Skeletal muscle tissue (tissue), 4 donors: ENCODE results near the gene FAM219B. TPM values are rescaled to one million over a fixed set of nuclear protein-coding genes. Genes with fewer than 3 reads are reported as not detected.

Source experiments
- H3K27ac ChIP-seq: one replicate; pipeline ENCODE4 v1.7.0; 2013; ENCODE audit warnings: mild to moderate bottlenecking, low read depth, low read length, inconsistent platforms
- H3K27me3 ChIP-seq, 3 donors: one replicate each; pipeline ENCODE4 v1.7.0; 2013; ENCODE audit warnings: low read length in 3 of 3; ENCODE audit not compliant: control insufficient read depth in 3 of 3, insufficient read depth in 3 of 3
- H3K36me3 ChIP-seq, 3 donors: one replicate each; pipeline ENCODE4 v1.7.0; 2013; ENCODE audit warnings: low read length in 3 of 3; ENCODE audit not compliant: control insufficient read depth in 3 of 3, insufficient read depth in 3 of 3
- H3K4me1 ChIP-seq, 3 donors: one replicate each; pipeline ENCODE4 v1.7.0; 2013; ENCODE audit warnings: low read length in 3 of 3, mild to moderate bottlenecking in 3 of 3; ENCODE audit not compliant: control insufficient read depth in 3 of 3, insufficient read depth in 3 of 3
- H3K4me3 ChIP-seq, 3 donors: one replicate each; pipeline ENCODE4 v1.7.0; 2013; ENCODE audit warnings: low read length in 3 of 3
- H3K9ac ChIP-seq, 3 donors: one replicate each; pipeline ENCODE4 v1.7.0; 2013; ENCODE audit warnings: low read length in 3 of 3, mild to moderate bottlenecking in 3 of 3, moderate library complexity in 2 of 3, low read depth in 1 of 3
- H3K9me3 ChIP-seq, 3 donors: one replicate each; pipeline ENCODE4 v1.7.0; 2013; ENCODE audit warnings: low read length in 3 of 3; ENCODE audit not compliant: control insufficient read depth in 3 of 3
- total RNA-seq: library from RNA; depleted of rRNA; stranded (reverse); fragments of >200 nt; gene quantifications from one replicate; pipeline ENCODE4 v1.2.3, GENCODE V29; 2014
- donor health status: Osteomylitis.

Gene FAM219B
- total RNA-seq, 1 donor from 2014 or later = 33.4 TPM

DNA sequence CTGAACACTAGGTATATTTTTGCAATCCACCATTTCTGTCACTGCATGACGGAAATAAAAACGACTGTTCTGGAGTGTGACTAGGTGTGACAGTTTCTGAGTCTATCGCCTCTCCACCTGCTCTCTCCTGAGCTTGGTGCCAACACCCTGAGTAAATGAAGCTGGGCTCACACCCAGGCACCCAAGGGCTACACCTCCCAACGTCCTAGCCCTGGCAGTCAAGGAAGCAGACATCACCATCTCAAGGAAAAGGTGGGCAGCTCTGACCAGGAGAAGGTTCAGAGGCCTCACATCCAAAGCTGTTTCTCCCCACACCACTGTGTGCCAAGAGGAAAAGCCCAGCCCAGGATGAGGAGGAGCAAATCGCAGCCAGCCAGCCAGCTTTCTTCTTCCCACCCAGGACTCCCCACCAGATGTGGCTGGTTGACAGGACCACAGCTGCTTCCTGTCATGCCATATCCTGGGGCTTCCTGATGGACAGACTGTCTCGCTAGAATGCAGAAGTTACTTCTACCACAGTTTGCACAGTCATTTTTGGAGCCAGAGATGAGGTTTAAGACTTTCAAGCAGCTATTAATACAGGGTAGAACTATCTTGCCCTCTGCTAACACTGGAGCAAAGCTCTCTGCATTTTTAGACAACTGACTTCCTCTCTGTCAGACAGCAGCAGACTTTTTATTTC, 36.8 kb downstream of the FAM219B start:
- no peaks in the 10 kb centered on the region for H3K27me3 ChIP-seq
- H3K9ac ChIP-seq = peak overlapping the region; percentile 35 to 57 (median 45)
- H3K36me3 ChIP-seq = peaks cover 0 to 5% (median 3%) of the 10 kb centered on the region in 3 donors
- peak overlapping the region; percentile 57 for H3K27ac ChIP-seq
- H3K4me1 ChIP-seq = peaks cover 56 to 66% (median 57%) of the 10 kb centered on the region in 3 donors
- no peaks in the 10 kb centered on the region for H3K9me3 ChIP-seq
- H3K4me3 ChIP-seq = peak overlapping the region; percentile 11 to 49 (median 24)

- H3K9ac ChIP-seq = peak overlapping the region in 1 of 3 donors; percentile 35
- peaks cover 56 to 66% (median 57%) of the 10 kb centered on the region in 3 donors for H3K4me1 ChIP-seq
- peaks cover 0 to 5% (median 3%) of the 10 kb centered on the region in 3 donors for H3K36me3 ChIP-seq
- peak overlapping the region; percentile 57 for H3K27ac ChIP-seq
- no peaks in the 10 kb centered on the region for H3K9me3 ChIP-seq
- no peaks in the 10 kb centered on the region for H3K27me3 ChIP-seq
- peak overlapping the region in 2 of 3 donors; percentile 24 to 49 for H3K4me3 ChIP-seq
These were observed 37.3 kb downstream of the FAM219B start for GRCh38 chr15:74869372-74869725.

DNA sequence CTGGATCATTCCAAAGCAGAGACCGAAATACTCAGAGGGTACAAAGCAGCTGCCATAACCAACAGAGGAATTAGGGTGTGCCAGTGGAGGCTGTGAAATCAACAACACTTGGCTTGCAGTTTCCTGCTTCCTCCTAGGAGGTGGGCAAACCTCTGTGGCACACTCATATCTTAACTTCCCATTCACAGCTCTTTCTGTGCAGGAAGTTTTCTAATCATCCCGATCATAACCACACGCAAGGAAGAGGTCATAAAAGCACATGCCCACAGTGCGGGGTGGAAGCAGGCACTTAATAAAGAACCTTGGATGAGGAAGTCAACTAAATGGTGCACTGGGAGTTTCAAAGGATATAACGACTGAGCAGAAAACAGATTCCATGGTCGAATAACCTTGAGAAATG, 38.6 kb downstream of the FAM219B start:
- no peak overlapping the region for H3K4me3 ChIP-seq
- H3K36me3 ChIP-seq = peaks cover 0 to 6% (median 5%) of the 10 kb centered on the region in 3 donors
- peak overlapping the region; percentile 56 for H3K27ac ChIP-seq
- H3K27me3 ChIP-seq = no peaks in the 10 kb centered on the region
- no peaks in the 10 kb centered on the region for H3K9me3 ChIP-seq
- H3K9ac ChIP-seq = no peak overlapping the region
- H3K4me1 ChIP-seq = peaks cover 53 to 65% (median 53%) of the 10 kb centered on the region in 3 donors

DNA sequence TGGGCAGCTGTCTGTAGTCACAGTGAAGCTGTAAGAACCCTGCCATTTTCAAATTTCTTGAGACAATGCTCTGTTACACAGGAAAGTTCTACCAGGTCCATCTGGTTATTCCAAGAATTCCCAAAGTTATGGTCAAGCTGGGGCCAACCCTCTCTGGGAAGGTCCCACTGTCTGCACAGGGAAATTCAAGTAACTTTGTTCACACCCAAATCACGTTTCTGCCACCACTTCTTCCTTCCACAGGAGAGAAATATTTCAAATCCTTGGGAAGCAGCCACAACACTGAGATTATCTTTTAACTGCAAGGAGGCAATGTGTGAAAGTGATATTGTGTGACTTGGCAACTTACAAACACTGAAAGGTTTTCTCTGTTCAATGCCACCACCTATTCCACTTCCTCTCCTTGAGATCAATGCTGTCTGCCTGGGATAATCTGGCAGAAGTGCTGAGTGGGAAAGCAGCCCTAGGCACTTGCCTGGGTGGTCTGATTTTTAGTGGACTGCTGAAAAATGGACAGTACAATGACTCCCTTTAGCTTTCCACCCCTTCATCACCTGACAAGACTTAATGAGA, 39.1 kb downstream of the FAM219B start:
- H3K27ac ChIP-seq = peak overlapping the region; percentile 56
- H3K4me3 ChIP-seq = no peak overlapping the region
- H3K36me3 ChIP-seq = peaks cover 0 to 6% (median 5%) of the 10 kb centered on the region in 3 donors

DNA sequence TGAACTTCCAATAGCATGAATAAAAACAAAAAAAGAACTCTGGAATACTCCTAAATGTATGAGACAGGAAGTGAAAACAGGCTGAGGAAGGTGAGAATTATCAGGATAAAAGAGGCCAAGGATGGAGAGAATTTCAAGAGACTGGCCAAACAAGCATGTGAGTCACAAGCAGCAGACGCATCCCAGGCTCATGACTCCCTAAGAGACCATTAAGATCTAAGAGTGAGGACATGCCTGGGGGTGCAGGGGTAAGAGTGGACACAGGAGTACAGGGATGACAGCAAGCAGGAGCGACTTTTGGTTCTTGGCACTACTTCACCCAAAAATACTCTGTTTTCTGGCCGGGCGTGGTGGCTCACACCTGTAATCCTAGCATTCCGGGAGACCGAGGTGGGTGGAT, 40.6 kb downstream of the FAM219B start:
- Histone ChIP-seq H3K9ac (no peak overlapping the region), H3K27ac (no peak overlapping the region), H3K4me3 (no peak overlapping the region), H3K9me3 (no peaks in the 10 kb centered on the region), H3K36me3 (peaks cover 0 to 6% (median 5%) of the 10 kb centered on the region in 3 donors), H3K27me3 (no peaks in the 10 kb centered on the region), H3K4me1 (peaks cover 39 to 52% (median 41%) of the 10 kb centered on the region in 3 donors)

More for the DNA sequence above, 39.1 kb downstream of the FAM219B start:
- H3K4me1 ChIP-seq = peaks cover 51 to 62% (median 51%) of the 10 kb centered on the region in 3 donors
- H3K9ac ChIP-seq = no peak overlapping the region
- no peaks in the 10 kb centered on the region for H3K9me3 ChIP-seq
- no peaks in the 10 kb centered on the region for H3K27me3 ChIP-seq

DNA sequence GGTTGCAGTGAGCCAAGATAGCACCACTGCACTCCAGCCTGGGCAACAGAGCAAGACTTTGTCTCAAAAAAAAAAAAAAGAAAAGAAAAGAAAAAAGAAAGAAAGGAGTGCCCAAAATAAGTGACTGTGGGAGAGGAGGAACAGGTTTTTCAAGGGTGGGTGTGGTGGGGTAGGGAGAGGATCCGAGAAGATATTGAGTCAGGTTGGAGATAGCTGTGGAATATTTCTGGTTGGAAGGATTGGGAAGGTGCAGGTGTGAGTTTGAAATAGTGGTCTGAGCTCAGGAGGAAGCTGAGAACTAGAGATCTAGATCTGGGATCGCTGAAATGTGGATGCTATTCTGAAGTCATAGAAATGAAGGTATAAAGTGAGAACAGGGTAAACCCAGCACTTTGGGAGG, 41.3 kb downstream of the FAM219B start:
- Histone ChIP-seq H3K27me3 (no peaks in the 10 kb centered on the region), H3K4me3 (no peak overlapping the region), H3K9me3 (no peaks in the 10 kb centered on the region), H3K4me1 (peaks cover 31 to 44% (median 33%) of the 10 kb centered on the region in 3 donors), H3K36me3 (peaks cover 0 to 6% (median 5%) of the 10 kb centered on the region in 3 donors), H3K27ac (no peak overlapping the region), H3K9ac (no peak overlapping the region)

DNA sequence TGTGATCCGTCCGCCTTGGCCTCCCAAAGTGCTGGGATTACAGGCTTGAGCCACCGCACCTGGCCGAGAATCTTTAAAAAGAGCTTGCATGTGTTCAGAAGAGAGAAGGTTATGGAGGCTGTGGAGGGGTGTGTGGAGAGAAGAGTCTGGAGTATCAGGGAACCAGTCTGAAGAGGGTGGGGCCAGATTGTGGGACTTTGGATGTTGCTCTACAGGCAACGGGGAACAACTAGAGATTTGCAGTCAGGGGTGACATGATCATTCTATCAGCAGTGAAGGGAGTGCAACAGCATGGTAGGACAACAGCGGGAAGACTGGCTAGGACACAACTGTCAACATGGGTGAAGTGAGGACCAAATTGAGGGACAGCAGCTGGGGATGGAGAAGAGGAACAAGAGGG, 42.4 kb downstream of the FAM219B start:
- peaks cover 23 to 39% (median 25%) of the 10 kb centered on the region in 3 donors for H3K4me1 ChIP-seq
- H3K27ac ChIP-seq = no peak overlapping the region
- no peaks in the 10 kb centered on the region for H3K9me3 ChIP-seq

GRCh38 chr15:74863239-74864056, 43.2 kb downstream of the FAM219B start:
- H3K27ac ChIP-seq = no peak overlapping the region
- H3K36me3 ChIP-seq = peaks cover 0 to 5% (median 4%) of the 10 kb centered on the region in 3 donors
- H3K4me3 ChIP-seq = no peak overlapping the region
- H3K27me3 ChIP-seq = no peaks in the 10 kb centered on the region
- H3K9ac ChIP-seq = no peak overlapping the region
- H3K9me3 ChIP-seq = no peaks in the 10 kb centered on the region
- H3K4me1 ChIP-seq = peaks cover 18 to 37% (median 23%) of the 10 kb centered on the region in 3 donors

More for the DNA sequence above, 42.4 kb downstream of the FAM219B start:
- Histone ChIP-seq H3K27me3 (no peaks in the 10 kb centered on the region), H3K9ac (no peak overlapping the region), H3K36me3 (peaks cover 0 to 6% (median 5%) of the 10 kb centered on the region in 3 donors), H3K4me3 (no peak overlapping the region)

GRCh38 chr15:74858369-74858740, 48.3 kb downstream of the FAM219B start:
- Histone ChIP-seq H3K4me3 (no peak overlapping the region), H3K36me3 (peaks cover 5 to 10% (median 8%) of the 10 kb centered on the region in 3 donors), H3K4me1 (peaks cover 17 to 40% (median 23%) of the 10 kb centered on the region in 3 donors), H3K27ac (no peak overlapping the region), H3K9ac (no peak overlapping the region), H3K9me3 (no peaks in the 10 kb centered on the region), H3K27me3 (no peaks in the 10 kb centered on the region)
